HG03159 (cell line): Measurements from ENCODE around the gene RBMY1E.
"Not testable (repeated sequence)": the region's sequence is repeated elsewhere in the genome, so short reads cannot be mapped to it uniquely, and the experiment has no call there.

Source experiments
- ATAC-seq: cut with Tn5 transposase; IDR thresholded peaks from one replicate; pipeline ENCODE4 v1.9.1; 2021; ENCODE audit warnings: mild to moderate bottlenecking, moderate library complexity; ENCODE audit not compliant: unreplicated experiment

RBMY1E gene

GRCh38 chrY:21917932-21918331 lies at the start of gene RBMY1E:
Gene RBMY1E, minus strand, starts transcription at chrY:21918032. Its CDS starts 1,978 bp downstream, at chrY:21916054.
- not testable (repeated sequence) for ATAC-seq

GRCh38 chrY:21894426-21894825 lies 23.4 kb downstream of the RBMY1E start, which contains the start of gene RBMY1D:
Gene RBMY1D, minus strand, starts transcription at chrY:21894526. Its CDS starts 2,013 bp downstream, at chrY:21892513.
- not testable (repeated sequence) for ATAC-seq

GRCh38 chrY:21869407-21870076 lies 48.3 kb downstream of the RBMY1E start:
- ATAC-seq = not testable (repeated sequence)
